Measurements from ENCODE around the gene SAMD8.
"Not testable (repeated sequence)": the region's sequence is repeated elsewhere in the genome, so short reads cannot be mapped to it uniquely, and the experiment has no call there.

The SAMD8 gene

DNA sequence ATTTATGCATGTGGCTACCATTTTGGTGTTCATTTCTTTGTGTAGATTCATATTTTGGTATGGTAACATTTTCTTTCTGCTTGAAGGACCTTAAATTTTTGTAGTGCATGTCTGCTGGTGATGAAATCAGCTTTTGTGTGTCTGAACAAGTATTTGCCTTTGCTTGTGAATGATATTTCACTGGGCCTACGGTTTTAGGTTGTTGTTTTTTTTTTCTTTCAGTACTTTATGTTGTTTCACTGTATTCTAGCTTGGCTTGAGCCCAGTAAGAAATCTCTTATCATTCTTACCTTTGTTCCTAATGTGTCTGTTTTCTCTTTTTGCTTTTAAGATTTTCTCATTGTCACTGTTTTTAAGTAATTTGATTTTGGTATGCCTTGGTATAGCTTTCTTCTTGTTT, 31.9 kb downstream of the SAMD8 start:
- no peak for DNase-seq

DNA sequence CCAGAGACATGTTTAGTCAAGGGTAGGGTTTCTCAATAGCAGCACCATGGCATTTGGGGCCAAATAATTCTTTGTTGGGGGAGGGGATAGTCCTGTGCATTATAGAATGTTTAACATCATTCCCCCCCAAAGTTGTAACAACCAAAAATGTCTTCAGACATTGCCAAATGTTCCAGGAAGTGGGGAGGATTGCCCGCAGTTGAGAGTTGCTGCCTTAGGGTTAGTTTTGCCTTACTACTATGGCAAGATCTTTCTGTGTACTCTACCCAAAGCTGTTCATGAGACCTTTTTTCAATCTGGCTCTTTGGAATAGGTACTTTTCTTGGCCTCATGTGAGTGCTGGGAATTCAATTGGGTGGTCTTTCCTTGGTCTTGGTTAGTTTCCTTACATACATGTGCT, 34.1 kb downstream of the SAMD8 start:
- DNase-seq = no peak

- no peak for DNase-seq
These were observed 35.3 kb downstream of the SAMD8 start for GRCh38 chr10:75146780-75147179.

DNA sequence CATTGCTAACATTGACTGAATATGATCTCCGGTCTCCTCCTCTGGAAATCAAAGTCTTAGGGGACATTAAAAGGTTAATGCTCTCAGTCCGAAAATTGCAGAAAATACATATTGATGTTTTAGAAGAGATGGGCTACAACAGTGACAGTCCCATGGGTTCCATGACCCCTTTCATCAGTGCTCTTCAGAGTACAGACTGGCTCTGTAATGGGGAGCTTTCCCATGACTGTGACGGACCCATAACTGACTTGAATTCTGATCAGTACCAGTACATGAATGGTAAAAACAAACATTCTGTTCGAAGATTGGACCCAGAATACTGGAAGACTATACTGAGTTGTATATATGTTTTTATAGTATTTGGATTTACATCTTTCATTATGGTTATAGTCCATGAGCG, 39.2 kb downstream of the SAMD8 start:
- no peak for DNase-seq

DNA sequence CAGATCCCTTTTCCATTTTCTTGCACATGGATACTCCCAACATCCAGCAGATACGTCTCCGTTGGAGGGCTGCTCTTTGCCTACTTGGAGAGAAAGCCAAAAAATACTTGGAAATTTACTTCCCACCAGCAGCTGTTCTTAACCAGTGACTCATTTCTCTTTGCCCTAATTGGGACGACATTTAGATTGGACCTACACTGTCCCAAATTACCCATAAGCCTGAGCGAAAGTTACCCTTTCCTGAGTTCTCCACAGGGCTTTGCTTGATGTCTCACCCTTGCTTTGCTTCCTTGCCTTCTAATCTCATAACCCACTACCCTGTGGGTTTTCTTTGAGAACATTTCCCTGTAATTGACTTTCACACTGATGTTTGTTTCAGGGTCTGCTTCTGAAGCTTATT, 48.1 kb downstream of the SAMD8 start:
- DNase-seq = no peak

DNA sequence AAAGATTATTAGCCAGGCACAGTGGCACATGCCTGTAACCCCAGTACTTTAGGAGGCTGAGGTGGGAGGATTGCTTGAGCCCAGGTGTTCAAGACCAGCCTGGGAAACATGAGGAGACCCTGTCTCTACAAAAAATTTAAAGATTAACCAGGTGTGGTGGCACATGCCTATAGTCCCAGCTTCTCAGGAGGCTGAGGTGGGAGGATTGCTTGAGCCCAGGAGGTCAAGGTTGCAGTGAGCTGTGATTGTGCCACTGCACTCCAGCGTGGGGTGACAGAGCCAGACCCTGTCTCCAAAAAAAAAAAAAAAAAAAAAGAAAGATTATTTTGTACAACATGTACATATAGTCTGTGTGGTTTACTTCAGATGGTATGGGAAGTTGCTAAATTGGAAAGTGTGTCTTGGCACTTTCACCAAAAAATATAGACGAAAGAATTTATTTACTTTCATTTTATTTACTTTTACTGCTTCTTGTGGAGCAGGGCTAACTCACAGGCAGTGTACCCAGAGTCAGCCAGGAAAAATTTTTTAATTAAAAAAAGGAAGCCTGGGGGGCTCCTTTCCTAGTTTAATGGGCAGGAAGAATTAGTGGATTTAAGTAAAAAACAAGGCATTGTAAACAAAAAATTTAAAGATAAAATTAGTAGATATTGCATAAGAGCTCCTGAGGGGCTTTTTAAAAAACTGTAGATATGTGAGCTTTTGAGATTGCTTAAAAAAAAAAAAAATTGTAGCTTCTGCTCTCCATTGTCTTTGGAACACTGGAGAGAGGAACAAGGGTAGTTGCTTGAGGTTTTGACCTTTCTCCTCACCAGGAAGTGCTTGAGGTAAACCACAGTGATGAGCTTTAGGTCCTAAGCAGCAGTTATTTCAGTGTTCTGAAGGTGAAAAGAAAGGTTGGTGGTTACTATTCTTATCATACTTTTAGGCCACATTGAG, 54.5 kb downstream of the SAMD8 start:
- DNase-seq = no peak

- no peak for DNase-seq
These were observed 55.1 kb downstream of the SAMD8 start for GRCh38 chr10:75166623-75166972.

- DNase-seq = no peak
These were observed 56.8 kb downstream of the SAMD8 start for GRCh38 chr10:75168275-75168674.

DNA sequence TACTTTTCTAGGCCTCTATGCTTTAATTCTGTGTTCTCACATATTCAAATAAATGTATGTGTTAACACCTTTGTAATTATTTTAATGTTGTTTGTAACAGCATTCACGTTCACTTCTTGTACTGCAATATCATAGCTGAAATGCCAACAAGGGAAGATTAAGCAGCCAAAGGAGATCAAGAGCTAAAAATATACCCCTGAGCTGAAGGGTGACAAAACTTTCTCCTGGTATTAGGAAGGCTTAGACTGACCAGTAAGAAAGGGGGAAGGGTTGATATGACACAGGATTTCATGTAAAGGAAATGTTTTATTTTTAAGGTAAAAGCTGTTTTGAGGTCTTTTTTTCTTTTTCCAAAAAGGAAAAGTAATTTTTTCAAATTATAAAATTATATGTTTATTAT, 58.8 kb downstream of the SAMD8 start:
- DNase-seq = no peak

DNA sequence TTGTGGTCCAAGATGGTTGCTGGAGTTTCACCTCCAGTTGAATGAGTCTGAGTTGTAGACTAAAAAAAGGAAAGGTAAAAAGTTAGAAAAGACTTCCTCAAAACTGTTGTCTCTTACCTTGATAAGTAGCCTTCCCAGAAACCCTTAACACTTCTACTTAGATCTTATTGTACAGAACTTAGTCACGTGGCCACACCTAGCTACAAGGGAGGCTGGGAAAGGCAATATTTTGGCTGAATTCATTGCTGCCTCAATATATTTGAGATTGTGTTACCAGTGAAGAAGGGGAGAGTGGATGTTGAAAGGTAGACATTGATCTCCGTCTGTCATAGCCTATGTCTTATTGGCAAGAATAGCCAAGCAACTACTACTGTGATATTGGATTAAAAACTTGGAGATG, 63.6 kb downstream of the SAMD8 start:
- DNase-seq = no peak

GRCh38 chr10:75176046-75176445, 64.6 kb downstream of the SAMD8 start:
- no peak for DNase-seq

- DNase-seq = no peak
These were observed 65.3 kb downstream of the SAMD8 start for GRCh38 chr10:75176736-75177135.

DNA sequence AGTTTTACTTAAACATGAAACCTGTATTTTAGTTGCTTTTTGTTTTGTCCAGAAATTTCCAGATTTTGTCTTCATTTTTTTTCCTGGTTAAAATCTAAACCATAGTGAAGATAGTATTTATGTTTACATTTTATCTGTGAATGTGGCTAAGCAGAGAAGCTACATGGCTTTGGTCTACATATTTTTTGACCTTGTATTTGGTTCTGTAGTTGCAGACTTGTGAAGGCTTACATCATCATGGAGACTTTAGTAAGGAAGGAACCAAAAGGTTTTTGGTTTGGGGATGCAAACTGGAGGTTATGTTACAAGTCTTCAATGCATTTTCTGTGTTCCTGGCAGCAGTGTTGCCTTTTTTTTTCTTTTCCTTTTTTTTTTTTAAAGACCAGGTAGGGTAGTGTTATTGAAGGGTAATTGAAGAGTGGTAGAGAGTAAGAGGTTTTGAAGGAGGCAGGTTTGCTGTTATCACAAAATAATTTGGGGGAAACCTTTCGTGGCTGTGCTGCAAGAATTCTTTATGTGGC, 68.3 kb downstream of the SAMD8 start:
- DNase-seq = no peak

- DNase-seq = no peak
These were observed 69.1 kb downstream of the SAMD8 start for GRCh38 chr10:75180592-75180991.

DNA sequence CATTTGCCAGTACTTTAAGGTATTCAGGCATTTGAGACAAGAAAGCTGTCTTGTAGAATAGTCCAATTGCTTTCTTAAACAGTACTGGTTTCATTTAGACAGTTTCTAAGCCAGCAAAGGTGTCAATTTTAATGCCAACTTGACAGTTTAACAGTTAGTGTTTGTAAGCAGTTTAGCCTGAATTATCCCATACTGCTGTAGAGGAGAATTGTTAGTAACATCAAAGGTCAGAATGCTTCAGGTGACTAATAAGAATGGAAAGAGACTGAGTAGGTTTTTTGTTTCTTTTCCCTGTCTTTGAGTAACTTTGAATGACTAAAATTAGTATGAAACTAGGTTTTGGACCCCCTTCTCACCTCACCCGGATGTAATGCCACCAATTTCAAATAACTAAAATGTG, 69.6 kb downstream of the SAMD8 start:
- no peak for DNase-seq

GRCh38 chr10:75186310-75186709, 74.9 kb downstream of the SAMD8 start:
- no peak for DNase-seq

DNA sequence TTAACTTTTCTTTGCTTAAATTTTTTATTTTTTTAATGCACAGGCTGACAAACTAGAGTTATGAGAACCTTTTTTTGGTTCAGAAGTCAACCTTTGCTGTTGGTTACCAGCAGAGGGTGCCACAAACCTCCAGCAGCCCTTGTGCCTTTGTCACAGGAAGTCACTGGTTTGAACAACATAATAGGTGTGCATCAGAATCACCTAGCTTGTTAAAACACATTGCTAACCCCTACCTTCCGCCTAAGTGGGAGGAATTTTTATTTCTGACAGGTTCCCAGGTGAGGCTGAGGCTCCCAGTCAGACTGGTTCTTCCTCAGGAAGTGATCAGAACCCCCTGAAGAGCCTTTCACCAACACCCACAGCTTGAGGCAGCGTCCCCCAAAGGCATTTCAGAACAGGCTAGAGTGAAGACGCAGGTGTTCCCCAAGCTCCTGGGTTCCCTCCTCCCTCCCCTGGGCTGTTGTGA, 76.5 kb downstream of the SAMD8 start:
- DNase-seq = peak; percentile 41

DNA sequence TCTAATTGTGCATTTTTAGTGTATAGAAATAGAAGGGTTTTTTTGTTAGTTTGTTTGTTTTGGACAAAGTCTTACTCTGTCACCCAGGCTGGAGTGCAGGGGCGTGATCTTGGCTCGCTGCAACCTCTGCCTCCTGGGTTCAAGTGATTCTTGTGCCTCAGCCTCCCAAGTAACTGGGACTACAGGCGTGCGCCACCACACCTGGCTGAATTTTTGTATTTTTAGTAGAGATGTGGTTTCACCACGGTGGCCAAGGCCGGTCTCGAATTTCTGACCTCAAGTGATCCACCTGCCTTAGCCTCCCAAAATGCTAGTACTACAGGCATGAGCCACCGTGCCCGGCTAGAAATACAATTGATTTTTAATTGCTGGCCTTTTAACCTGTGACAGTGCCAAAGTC, 77.1 kb downstream of the SAMD8 start:
- not testable (repeated sequence) for DNase-seq

DNA sequence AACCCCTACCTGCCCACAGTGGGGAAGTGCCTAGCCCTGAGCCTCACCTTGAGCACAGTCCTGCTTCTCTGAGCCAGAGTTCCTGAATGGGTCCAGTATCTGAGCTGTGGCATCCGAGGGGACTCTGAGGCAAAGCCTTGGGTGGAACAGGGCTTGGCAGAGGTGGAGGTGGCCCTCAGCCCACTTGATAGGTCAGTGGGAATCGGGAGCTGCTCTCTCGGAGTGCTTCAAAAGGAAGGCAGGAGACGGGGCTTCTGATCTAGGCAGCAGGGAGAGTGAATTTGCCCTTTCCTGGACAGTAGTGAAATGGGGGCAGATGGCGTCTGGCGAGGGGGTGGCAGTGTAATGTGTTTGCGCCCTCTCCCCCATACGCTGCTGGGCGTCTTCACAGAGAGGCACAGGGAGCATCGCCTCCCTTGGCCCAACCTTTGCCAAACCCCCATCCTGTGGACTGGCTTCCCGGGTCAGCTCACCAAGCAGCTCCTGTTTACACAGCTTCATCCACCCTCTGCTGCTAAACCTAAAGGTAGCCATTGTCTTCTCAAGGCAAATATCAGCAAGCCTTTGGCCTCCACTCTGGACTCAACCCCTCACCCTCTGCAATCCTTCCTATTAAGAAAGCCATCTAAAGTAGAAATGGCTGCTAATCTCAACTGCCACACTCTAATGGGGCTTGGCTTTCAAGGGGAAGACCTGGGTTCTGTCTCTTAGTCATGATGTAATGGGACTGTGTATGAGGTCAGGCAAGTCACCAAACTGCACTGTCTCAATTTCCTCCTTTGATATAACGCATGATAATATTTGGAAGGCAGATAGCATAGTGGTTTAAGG, 78.0 kb downstream of the SAMD8 start:
- no peak for DNase-seq

GRCh38 chr10:75191821-75192568, 80.5 kb downstream of the SAMD8 start:
- DNase-seq = no peak

GRCh38 chr10:75194625-75195024, 83.2 kb downstream of the SAMD8 start:
- DNase-seq = not testable (repeated sequence)

DNA sequence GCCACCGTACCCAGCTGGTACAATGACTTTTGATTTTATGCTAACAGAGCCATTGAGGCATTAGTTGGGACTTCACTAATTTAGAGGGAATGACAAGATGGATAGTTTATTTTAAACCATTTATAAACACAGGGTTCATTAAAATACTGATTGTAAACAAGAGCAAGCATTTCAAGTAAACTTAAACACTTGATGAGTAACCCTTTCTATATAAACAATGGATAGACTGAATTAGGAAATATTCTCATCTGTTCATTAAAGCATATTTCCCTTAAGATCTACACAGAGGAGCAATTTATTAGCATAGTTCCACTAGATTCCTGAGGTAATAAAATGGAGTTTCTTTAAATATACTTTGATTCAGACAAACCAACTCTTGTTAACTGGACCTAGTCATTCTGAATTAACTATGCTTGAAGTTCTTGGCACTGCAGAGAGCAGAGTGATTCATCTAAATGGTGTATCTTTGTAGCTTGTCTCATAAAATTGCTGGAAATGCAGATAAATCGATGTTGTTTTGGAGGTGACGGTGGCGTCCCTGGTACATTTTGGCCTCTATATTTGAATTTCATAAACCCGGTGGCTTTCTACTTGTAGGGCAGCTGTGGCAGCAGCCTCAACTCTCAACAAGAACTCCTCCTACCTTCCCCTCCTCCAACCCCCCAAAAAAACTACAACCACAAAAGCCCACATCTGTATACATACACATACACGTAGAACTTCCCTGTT, 83.7 kb downstream of the SAMD8 start:
- no peak for DNase-seq
